ENCODE data around the gene DLGAP4.

Gene DLGAP4

GRCh38 chr20:36425166-36425565 is 119.0 kb downstream of the DLGAP4 start:
- intact Hi-C loops (cut with DNase I; ENCODE audit: low total_unique reads): no loop called here
- H3K4me3 ChIP-seq: no peak overlapping the region
- TF ChIP-seq, protein P1, sequence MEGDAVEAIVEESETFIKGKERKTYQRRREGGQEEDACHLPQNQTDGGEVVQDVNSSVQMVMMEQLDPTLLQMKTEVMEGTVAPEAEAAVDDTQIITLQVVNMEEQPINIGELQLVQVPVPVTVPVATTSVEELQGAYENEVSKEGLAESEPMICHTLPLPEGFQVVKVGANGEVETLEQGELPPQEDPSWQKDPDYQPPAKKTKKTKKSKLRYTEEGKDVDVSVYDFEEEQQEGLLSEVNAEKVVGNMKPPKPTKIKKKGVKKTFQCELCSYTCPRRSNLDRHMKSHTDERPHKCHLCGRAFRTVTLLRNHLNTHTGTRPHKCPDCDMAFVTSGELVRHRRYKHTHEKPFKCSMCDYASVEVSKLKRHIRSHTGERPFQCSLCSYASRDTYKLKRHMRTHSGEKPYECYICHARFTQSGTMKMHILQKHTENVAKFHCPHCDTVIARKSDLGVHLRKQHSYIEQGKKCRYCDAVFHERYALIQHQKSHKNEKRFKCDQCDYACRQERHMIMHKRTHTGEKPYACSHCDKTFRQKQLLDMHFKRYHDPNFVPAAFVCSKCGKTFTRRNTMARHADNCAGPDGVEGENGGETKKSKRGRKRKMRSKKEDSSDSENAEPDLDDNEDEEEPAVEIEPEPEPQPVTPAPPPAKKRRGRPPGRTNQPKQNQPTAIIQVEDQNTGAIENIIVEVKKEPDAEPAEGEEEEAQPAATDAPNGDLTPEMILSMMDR (IDR thresholded peaks at IDR 0.05): no peak
- H3K4me1 ChIP-seq: no peaks in the 10 kb centered on the region
- DNase-seq: no peak
- H3K9me3 ChIP-seq: no peaks in the 10 kb centered on the region
- peaks cover 0 to 25% of the 10 kb centered on the region in 2 donors for H3K27me3 ChIP-seq
- no peaks in the 10 kb centered on the region for H3K36me3 ChIP-seq
- H3K27ac ChIP-seq: no peak overlapping the region

DNA sequence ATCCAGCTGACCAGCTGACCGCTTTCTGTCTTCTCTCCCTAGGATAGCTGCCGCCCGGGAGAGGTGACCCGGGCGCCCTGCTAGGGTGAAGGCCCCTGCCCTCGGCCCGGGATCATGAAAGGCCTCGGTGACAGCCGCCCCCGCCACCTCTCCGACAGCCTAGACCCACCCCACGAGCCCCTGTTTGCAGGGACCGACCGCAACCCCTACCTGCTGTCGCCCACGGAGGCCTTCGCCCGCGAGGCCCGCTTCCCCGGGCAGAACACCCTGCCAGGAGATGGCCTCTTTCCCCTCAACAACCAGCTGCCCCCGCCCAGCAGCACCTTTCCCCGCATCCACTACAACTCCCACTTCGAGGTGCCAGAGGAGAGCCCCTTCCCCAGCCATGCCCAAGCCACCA is 125.5 kb downstream of the DLGAP4 start:
- Histone ChIP-seq H3K27ac (no peak overlapping the region), H3K36me3 (no peaks in the 10 kb centered on the region), H3K9me3 (no peaks in the 10 kb centered on the region), H3K4me1 (peaks cover 0 to 9% (median 6%) of the 10 kb centered on the region in 4 donors), H3K27me3 (peaks cover 0 to 8% of the 10 kb centered on the region in 2 donors), H3K4me3 (no peak overlapping the region)
- no peak for DNase-seq
- TF ChIP-seq, protein P1 (IDR thresholded peaks at IDR 0.05): no peak
- intact Hi-C loops (cut with DNase I; ENCODE audit: low total_unique reads): loop anchor here (5.0 kb wide), 1 partner anchor 1239 kb away; no protein-coding TSS in a partner anchor

DNA sequence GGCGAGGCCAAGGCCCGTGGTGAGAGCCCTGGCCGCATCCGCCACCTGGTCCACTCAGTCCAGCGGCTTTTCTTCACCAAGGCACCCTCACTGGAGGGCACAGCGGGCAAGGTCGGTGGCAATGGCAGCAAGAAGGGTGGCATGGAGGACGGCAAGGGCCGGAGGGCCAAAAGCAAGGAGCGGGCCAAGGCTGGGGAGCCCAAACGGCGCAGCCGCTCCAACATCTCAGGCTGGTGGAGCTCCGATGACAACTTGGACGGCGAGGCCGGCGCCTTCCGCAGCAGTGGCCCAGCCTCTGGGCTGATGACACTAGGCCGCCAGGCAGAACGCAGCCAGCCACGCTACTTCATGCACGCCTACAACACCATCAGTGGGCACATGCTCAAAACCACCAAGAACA is 126.0 kb downstream of the DLGAP4 start:
- Histone ChIP-seq H3K4me3 (no peak overlapping the region), H3K27me3 (peaks cover 0 to 13% of the 10 kb centered on the region in 2 donors), H3K9me3 (no peaks in the 10 kb centered on the region), H3K27ac (no peak overlapping the region), H3K4me1 (peaks cover 0 to 10% (median 6%) of the 10 kb centered on the region in 4 donors), H3K36me3 (no peaks in the 10 kb centered on the region)
- TF ChIP-seq, protein P1 (IDR thresholded peaks at IDR 0.05): no peak
- DNase-seq: no peak
- intact Hi-C loops (cut with DNase I; ENCODE audit: low total_unique reads): loop anchor here (5.0 kb wide), 1 partner anchor 1240 kb away; no protein-coding TSS in a partner anchor

- Histone ChIP-seq H3K4me1 (peaks cover 0 to 10% (median 6%) of the 10 kb centered on the region in 4 donors), H3K27ac (no peak overlapping the region), H3K9me3 (no peaks in the 10 kb centered on the region), H3K36me3 (no peaks in the 10 kb centered on the region), H3K27me3 (peaks cover 0 to 26% of the 10 kb centered on the region in 2 donors), H3K4me3 (no peak overlapping the region)
- TF ChIP-seq, protein P1 (IDR thresholded peaks at IDR 0.05): no peak
- intact Hi-C loops (cut with DNase I; ENCODE audit: low total_unique reads): loop anchor here (5.0 kb wide), 1 partner anchor 1242 kb away; no protein-coding TSS in a partner anchor
- no peak for DNase-seq
Observed at GRCh38 chr20:36434383-36434782, 128.2 kb downstream of the DLGAP4 start.

GRCh38 chr20:36435124-36435523 is 129.0 kb downstream of the DLGAP4 start:
- no peak for DNase-seq
- Histone ChIP-seq H3K36me3 (no peaks in the 10 kb centered on the region), H3K4me1 (peaks cover 0 to 10% (median 6%) of the 10 kb centered on the region in 4 donors), H3K4me3 (no peak overlapping the region), H3K27me3 (peaks cover 0 to 32% of the 10 kb centered on the region in 2 donors), H3K27ac (no peak overlapping the region), H3K9me3 (no peaks in the 10 kb centered on the region)
- intact Hi-C loops (cut with DNase I; ENCODE audit: low total_unique reads): loop anchor here (5.0 kb wide), 1 partner anchor 233 kb away; no protein-coding TSS in a partner anchor
- TF ChIP-seq, protein P1 (IDR thresholded peaks at IDR 0.05): no peak

All from tibial artery (tissue), 4 donors.